Hepatocyte (in vitro differentiated cells): ENCODE data around the gene DPEP1.

Source experiments
- EZH2 ChIP-seq: fragments of 200-600 bp; sonication (generic); IDR thresholded peaks from 2 replicates; pipeline ENCODE4 v1.6.1; 2016; ENCODE audit warnings: antibody characterized with exemption, mild to moderate bottlenecking, borderline replicate concordance
- EZH2phosphoT487 ChIP-seq: fragments of 200-600 bp; sonication (generic); IDR thresholded peaks from one replicate; pipeline ENCODE4 v1.6.1; 2018; ENCODE audit warnings: antibody characterized with exemption, mild to moderate bottlenecking, low read depth, moderate library complexity; ENCODE audit not compliant: unreplicated experiment, severe bottlenecking
- TF ChIP-seq, protein P1 (sequence below): fragments of 200-600 bp; sonication (generic); IDR thresholded peaks from 2 replicates; pipeline ENCODE4 v1.5.1; 2016; ENCODE audit warnings: antibody characterized with exemption, mild to moderate bottlenecking; ENCODE audit not compliant: poor library complexity

DNA sequence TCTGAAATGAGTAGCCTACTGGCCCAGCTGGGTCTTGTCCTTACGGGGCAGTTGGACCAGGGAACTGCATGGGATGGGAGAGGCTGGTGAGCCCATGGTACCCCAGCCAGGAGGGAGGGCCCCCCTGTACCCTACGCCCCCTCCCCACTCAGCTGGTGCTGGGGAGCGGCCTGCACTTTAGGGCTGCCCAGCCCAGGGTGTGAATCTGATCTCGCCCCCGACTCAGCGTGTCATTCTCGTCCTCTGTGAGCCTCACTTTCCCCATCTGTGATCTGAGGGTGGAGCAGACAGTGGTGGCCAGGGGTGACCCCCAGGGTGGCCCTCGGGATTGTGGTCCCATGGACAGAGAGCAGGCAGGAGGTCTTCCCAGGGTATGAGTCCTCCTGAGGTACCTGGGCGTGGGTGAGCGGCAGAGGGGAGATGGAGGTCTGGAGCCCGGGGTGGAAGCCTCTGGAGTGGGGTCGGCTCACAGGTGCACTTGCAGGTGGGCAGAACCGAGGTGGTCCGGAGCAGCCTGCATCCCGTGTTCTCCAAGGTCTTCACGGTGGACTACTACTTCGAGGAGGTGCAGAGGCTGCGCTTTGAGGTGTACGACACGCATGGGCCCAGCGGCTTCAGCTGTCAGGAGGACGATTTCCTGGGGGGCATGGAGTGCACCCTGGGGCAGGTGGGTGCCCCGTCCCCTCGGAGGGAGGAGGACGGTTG is 36.2 kb upstream of the DPEP1 start:
- TF ChIP-seq, protein P1, sequence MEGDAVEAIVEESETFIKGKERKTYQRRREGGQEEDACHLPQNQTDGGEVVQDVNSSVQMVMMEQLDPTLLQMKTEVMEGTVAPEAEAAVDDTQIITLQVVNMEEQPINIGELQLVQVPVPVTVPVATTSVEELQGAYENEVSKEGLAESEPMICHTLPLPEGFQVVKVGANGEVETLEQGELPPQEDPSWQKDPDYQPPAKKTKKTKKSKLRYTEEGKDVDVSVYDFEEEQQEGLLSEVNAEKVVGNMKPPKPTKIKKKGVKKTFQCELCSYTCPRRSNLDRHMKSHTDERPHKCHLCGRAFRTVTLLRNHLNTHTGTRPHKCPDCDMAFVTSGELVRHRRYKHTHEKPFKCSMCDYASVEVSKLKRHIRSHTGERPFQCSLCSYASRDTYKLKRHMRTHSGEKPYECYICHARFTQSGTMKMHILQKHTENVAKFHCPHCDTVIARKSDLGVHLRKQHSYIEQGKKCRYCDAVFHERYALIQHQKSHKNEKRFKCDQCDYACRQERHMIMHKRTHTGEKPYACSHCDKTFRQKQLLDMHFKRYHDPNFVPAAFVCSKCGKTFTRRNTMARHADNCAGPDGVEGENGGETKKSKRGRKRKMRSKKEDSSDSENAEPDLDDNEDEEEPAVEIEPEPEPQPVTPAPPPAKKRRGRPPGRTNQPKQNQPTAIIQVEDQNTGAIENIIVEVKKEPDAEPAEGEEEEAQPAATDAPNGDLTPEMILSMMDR: no peak
- TF ChIP-seq EZH2 (no peak), EZH2phosphoT487 (no peak)
